ENCODE results near the gene MEPCE. TPM values are rescaled to one million over a fixed set of nuclear protein-coding genes. Genes with fewer than 3 reads are reported as not detected.

MEPCE gene
- total and polyA plus RNA-seq, 9 of the 15 experiments (the other 6 are each of a cell fraction or from before 2014, with no cell fraction given), result 10.9 to 76.3 (median 44.1) TPM

DNA sequence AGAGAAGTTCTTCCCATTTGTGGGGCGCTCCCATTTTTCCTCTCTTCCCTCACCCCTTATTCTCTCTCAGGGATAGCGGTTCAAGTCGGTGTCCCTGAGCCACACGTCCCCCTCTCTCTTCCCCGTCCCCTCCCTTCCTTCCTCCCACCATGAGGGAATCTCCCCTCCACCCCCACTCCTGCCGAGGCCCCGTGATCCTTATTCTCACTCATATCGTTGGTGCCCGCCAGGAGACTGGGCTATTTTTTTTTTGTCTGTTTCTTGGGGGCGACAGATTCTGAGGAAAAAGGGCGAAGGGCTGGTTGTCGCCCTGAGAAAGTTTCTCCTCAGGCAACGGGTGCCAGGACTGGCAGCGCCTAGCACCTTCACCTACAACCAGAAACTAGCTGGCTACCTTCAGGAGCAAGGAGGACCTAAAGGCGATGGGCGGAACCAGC is 1.9 kb upstream of the MEPCE start (continued):
- TF ChIP-seq, protein P1, sequence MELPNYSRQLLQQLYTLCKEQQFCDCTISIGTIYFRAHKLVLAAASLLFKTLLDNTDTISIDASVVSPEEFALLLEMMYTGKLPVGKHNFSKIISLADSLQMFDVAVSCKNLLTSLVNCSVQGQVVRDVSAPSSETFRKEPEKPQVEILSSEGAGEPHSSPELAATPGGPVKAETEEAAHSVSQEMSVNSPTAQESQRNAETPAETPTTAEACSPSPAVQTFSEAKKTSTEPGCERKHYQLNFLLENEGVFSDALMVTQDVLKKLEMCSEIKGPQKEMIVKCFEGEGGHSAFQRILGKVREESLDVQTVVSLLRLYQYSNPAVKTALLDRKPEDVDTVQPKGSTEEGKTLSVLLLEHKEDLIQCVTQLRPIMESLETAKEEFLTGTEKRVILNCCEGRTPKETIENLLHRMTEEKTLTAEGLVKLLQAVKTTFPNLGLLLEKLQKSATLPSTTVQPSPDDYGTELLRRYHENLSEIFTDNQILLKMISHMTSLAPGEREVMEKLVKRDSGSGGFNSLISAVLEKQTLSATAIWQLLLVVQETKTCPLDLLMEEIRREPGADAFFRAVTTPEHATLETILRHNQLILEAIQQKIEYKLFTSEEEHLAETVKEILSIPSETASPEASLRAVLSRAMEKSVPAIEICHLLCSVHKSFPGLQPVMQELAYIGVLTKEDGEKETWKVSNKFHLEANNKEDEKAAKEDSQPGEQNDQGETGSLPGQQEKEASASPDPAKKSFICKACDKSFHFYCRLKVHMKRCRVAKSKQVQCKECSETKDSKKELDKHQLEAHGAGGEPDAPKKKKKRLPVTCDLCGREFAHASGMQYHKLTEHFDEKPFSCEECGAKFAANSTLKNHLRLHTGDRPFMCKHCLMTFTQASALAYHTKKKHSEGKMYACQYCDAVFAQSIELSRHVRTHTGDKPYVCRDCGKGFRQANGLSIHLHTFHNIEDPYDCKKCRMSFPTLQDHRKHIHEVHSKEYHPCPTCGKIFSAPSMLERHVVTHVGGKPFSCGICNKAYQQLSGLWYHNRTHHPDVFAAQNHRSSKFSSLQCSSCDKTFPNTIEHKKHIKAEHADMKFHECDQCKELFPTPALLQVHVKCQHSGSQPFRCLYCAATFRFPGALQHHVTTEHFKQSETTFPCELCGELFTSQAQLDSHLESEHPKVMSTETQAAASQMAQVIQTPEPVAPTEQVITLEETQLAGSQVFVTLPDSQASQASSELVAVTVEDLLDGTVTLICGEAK (IDR thresholded peaks at IDR 0.05), result no peak
- TF ChIP-seq, protein P1 (CRISPR knock-in tag; IDR thresholded peaks at IDR 0.05), result peak; percentile 75; the same call in 1 of the 2 replicates
- TF ChIP-seq ARNT (IDR thresholded peaks at IDR 0.05) (no peak; a peak in 1 of 4 replicates), RNF2 (IDR thresholded peaks at IDR 0.05) (no peak), ERF (CRISPR knock-in tag; IDR thresholded peaks at IDR 0.05) (peak; percentile 79; the same call in 1 of the 2 replicates)
- TF ChIP-seq, protein P2, sequence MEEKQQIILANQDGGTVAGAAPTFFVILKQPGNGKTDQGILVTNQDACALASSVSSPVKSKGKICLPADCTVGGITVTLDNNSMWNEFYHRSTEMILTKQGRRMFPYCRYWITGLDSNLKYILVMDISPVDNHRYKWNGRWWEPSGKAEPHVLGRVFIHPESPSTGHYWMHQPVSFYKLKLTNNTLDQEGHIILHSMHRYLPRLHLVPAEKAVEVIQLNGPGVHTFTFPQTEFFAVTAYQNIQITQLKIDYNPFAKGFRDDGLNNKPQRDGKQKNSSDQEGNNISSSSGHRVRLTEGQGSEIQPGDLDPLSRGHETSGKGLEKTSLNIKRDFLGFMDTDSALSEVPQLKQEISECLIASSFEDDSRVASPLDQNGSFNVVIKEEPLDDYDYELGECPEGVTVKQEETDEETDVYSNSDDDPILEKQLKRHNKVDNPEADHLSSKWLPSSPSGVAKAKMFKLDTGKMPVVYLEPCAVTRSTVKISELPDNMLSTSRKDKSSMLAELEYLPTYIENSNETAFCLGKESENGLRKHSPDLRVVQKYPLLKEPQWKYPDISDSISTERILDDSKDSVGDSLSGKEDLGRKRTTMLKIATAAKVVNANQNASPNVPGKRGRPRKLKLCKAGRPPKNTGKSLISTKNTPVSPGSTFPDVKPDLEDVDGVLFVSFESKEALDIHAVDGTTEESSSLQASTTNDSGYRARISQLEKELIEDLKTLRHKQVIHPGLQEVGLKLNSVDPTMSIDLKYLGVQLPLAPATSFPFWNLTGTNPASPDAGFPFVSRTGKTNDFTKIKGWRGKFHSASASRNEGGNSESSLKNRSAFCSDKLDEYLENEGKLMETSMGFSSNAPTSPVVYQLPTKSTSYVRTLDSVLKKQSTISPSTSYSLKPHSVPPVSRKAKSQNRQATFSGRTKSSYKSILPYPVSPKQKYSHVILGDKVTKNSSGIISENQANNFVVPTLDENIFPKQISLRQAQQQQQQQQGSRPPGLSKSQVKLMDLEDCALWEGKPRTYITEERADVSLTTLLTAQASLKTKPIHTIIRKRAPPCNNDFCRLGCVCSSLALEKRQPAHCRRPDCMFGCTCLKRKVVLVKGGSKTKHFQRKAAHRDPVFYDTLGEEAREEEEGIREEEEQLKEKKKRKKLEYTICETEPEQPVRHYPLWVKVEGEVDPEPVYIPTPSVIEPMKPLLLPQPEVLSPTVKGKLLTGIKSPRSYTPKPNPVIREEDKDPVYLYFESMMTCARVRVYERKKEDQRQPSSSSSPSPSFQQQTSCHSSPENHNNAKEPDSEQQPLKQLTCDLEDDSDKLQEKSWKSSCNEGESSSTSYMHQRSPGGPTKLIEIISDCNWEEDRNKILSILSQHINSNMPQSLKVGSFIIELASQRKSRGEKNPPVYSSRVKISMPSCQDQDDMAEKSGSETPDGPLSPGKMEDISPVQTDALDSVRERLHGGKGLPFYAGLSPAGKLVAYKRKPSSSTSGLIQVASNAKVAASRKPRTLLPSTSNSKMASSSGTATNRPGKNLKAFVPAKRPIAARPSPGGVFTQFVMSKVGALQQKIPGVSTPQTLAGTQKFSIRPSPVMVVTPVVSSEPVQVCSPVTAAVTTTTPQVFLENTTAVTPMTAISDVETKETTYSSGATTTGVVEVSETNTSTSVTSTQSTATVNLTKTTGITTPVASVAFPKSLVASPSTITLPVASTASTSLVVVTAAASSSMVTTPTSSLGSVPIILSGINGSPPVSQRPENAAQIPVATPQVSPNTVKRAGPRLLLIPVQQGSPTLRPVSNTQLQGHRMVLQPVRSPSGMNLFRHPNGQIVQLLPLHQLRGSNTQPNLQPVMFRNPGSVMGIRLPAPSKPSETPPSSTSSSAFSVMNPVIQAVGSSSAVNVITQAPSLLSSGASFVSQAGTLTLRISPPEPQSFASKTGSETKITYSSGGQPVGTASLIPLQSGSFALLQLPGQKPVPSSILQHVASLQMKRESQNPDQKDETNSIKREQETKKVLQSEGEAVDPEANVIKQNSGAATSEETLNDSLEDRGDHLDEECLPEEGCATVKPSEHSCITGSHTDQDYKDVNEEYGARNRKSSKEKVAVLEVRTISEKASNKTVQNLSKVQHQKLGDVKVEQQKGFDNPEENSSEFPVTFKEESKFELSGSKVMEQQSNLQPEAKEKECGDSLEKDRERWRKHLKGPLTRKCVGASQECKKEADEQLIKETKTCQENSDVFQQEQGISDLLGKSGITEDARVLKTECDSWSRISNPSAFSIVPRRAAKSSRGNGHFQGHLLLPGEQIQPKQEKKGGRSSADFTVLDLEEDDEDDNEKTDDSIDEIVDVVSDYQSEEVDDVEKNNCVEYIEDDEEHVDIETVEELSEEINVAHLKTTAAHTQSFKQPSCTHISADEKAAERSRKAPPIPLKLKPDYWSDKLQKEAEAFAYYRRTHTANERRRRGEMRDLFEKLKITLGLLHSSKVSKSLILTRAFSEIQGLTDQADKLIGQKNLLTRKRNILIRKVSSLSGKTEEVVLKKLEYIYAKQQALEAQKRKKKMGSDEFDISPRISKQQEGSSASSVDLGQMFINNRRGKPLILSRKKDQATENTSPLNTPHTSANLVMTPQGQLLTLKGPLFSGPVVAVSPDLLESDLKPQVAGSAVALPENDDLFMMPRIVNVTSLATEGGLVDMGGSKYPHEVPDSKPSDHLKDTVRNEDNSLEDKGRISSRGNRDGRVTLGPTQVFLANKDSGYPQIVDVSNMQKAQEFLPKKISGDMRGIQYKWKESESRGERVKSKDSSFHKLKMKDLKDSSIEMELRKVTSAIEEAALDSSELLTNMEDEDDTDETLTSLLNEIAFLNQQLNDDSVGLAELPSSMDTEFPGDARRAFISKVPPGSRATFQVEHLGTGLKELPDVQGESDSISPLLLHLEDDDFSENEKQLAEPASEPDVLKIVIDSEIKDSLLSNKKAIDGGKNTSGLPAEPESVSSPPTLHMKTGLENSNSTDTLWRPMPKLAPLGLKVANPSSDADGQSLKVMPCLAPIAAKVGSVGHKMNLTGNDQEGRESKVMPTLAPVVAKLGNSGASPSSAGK (IDR thresholded peaks at IDR 0.05), result no peak
